Kidney epithelial cell (primary cell): Measurements from ENCODE around the gene RIPOR3. TPM values are rescaled to one million over a fixed set of nuclear protein-coding genes. Genes with fewer than 3 reads are reported as not detected.
A peak's percentile ranks its signal among the peaks of the same experiment; 100 is the strongest.

ENCODE experiments used
- DNase-seq: peaks from one replicate; pipeline ENCODE4 v3.0.0-alpha.2; 2010; ENCODE audit warnings: low read depth
- H3K27me3 ChIP-seq: 2 replicates; pipeline ENCODE4 v1.6.0; 2011; ENCODE audit warnings: low read length; ENCODE audit not compliant: control insufficient read depth, insufficient read depth
- H3K36me3 ChIP-seq: 2 replicates; pipeline ENCODE4 v1.5.1; 2011; ENCODE audit warnings: low read length; ENCODE audit not compliant: control insufficient read depth, insufficient read depth
- H3K4me3 ChIP-seq: 2 replicates; pipeline ENCODE4 v1.5.1; 2011; ENCODE audit warnings: low read depth, mild to moderate bottlenecking, control low read depth, low read length
- CTCF ChIP-seq: IDR thresholded peaks from 2 replicates; pipeline ENCODE4 v1.5.1; 2011; ENCODE audit warnings: mild to moderate bottlenecking, moderate library complexity, low read length, control low read depth, inconsistent platforms; ENCODE audit not compliant: insufficient read depth, poor library complexity, severe bottlenecking
- total RNA-seq: library from RNA; depleted of rRNA; stranded (reverse); fragments of >200 nt; gene quantifications from 2 replicates; pipeline ENCODE4 v1.2.3, GENCODE V29; 2015

The RIPOR3 gene
- total RNA-seq, 1 donor from 2014 or later = 0.08 TPM

- Histone ChIP-seq H3K27me3 (no peaks in the 10 kb centered on the region), H3K36me3 (peaks cover 6% of the 10 kb centered on the region), H3K4me3 (no peak overlapping the region)
- TF ChIP-seq CTCF = peak; percentile 84
- DNase-seq = no peak
Observed at GRCh38 chr20:50575865-50576720, 115.2 kb downstream of the RIPOR3 start.

GRCh38 chr20:50574586-50574985 lies 116.8 kb downstream of the RIPOR3 start:
- no peak for TF ChIP-seq CTCF
- Histone ChIP-seq H3K4me3 (no peak overlapping the region), H3K36me3 (peaks cover 6% of the 10 kb centered on the region), H3K27me3 (no peaks in the 10 kb centered on the region)
- DNase-seq = no peak

- DNase-seq = no peak
- no peaks in the 10 kb centered on the region for H3K27me3 ChIP-seq
- H3K36me3 ChIP-seq = peaks cover 5% of the 10 kb centered on the region
- H3K4me3 ChIP-seq = no peak overlapping the region
- TF ChIP-seq CTCF = no peak
Observed at GRCh38 chr20:50574108-50574507, 117.2 kb downstream of the RIPOR3 start.

- DNase-seq = no peak
- peaks cover 5% of the 10 kb centered on the region for H3K36me3 ChIP-seq
Observed at GRCh38 chr20:50572938-50573777, 118.2 kb downstream of the RIPOR3 start.

GRCh38 chr20:50571466-50571865 lies 119.9 kb downstream of the RIPOR3 start:
- no peak for DNase-seq
- peaks cover 4% of the 10 kb centered on the region for H3K36me3 ChIP-seq
- H3K27me3 ChIP-seq = no peaks in the 10 kb centered on the region
- no peak for TF ChIP-seq CTCF
- no peak overlapping the region for H3K4me3 ChIP-seq

More at GRCh38 chr20:50572938-50573777, 118.2 kb downstream of the RIPOR3 start:
- H3K4me3 ChIP-seq = no peak overlapping the region
- H3K27me3 ChIP-seq = no peaks in the 10 kb centered on the region
- no peak for TF ChIP-seq CTCF
